Stimulated activated CD4-positive, alpha-beta T cell treated with anti-CD3 and anti-CD28 coated beads, Interleukin-2, amount 100 ng/mL, for 24 hours (primary cell): Measurements from ENCODE around the gene RPS15A.
A peak's percentile ranks its signal among the peaks of the same experiment; 100 is the strongest.
"Not testable (repeated sequence)": the region's sequence is repeated elsewhere in the genome, so short reads cannot be mapped to it uniquely, and the experiment has no call there.

Experiments
- DNase-seq, 2 donors: peaks; one replicate each; pipeline ENCODE4 v3.0.0-alpha.2; 2020

Gene RPS15A

DNA sequence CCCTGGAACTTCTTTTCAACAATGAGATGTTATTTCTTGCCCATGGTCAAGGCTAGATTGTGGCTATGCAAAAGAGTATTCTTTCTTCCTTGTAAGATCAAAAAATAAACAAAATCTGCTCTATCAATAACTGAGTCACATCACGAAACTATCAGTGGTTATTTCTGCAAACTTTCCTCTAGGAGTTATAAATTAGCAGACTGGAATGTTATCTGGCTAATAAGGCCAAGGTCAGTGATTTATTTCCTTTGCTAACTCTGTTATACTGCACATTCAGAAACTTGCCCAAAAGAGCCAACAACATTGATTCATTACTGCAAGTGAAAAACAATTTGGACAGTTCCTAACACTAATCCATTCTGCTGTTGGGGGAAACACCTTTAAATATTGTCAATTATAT is 6.2 kb upstream of the RPS15A start:
- no peak for DNase-seq

DNA sequence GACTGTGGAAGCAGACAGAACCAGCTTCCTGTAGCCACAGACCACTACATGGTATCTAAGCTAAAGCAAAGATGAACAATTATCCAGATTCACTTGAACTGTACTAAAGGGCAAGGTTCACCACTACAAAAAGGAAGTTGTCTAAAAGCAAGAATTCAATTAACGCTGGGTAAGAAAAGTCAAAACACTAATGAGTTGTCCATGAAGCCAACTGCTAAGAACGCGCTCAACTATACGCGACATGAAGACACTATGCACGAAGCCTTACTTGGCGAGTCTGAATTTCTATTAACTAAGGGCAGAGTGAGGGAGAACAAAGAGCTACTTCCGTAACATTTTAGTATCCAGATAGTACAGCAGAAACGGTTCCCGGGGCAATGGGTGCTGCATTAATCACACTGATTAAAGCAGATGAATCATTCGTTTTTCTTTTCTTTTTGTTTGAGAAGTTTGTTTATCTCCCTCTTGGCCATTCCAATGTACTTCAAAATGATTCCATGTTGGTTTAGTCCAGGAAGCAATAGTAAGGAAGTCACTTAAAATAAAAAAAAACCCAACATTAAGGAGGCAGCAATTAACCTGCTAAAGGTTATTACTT is 2.8 kb upstream of the RPS15A start:
- no peak for DNase-seq

DNA sequence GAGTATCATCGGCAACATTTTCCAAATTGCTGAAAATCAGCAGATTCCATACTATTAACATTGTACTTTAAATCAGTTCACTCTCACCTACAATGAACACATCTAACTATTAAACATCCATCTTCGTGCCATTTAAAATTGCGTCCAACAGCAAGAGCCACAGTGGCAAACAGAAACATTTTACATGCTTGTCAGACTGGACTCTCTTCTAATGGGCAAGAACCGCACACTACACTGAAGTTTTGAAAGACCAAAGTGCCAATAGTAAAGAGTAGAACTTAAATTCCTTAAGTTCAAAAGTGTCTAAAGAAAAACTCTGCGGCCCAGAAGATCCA is 652 bp downstream of the RPS15A start:
- no peak for DNase-seq

DNA sequence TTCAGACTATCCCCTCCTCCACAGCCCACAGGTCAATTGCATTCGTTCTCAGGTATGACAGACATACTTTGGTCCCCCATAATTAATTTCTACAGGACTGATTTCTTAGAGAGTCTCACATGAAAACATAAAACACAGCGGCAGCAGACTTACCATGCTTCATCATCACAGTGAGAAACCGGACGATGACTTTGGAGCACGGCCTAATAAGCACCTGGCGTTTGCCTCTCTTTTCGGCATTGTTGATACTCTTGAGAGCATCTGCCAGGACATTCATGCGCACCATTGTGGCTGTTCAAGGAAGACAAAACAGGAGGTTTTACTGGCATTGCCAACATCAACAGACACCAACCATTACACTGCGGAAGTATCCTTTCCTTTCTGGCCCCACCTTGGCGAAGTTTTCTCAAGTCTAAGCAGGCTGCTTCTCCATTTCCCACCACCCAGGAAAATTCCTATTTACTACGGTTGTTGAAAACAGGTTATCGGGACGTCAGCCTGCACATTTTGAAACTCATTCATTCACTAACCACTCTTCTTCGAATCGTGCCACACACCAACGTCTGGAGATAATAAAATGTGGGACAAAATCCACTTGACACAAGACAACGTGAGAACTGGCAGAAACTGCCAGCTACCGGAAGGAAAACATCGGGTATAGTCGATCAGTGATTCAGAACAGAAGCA is 1.2 kb downstream of the RPS15A start:
- no peak for DNase-seq

DNA sequence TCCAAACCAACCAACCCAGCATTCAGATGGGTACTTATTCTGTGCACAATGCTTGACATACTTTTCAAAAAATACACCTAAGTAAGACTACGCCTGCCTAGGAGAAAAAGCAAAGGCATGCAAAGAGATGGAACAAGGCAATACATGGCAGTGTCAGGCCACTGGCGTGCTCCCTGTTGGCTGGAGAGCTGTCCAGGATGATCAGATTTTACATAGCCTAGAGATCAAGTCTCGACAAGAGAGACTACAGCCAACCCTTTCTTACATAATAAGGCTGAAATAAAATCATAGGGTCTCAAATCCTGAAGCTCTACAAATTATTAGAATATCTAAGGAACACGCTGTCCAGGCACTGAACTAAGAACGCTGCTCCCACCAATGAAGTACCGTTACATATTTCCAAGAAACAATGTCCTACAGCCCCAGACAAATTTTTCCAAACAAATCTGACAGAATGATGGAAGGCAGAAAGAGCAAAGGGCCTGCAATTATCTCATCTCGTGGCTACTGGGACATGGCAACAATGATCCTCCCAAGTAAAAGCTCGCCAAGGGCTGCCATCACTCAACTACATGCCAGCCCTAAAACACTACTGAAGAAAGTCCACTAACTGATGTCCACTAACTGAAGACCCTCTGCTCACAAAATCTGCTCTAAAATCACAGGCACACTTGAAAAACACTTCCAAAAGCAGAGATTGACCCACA is 5.1 kb downstream of the RPS15A start:
- DNase-seq = no peak

DNA sequence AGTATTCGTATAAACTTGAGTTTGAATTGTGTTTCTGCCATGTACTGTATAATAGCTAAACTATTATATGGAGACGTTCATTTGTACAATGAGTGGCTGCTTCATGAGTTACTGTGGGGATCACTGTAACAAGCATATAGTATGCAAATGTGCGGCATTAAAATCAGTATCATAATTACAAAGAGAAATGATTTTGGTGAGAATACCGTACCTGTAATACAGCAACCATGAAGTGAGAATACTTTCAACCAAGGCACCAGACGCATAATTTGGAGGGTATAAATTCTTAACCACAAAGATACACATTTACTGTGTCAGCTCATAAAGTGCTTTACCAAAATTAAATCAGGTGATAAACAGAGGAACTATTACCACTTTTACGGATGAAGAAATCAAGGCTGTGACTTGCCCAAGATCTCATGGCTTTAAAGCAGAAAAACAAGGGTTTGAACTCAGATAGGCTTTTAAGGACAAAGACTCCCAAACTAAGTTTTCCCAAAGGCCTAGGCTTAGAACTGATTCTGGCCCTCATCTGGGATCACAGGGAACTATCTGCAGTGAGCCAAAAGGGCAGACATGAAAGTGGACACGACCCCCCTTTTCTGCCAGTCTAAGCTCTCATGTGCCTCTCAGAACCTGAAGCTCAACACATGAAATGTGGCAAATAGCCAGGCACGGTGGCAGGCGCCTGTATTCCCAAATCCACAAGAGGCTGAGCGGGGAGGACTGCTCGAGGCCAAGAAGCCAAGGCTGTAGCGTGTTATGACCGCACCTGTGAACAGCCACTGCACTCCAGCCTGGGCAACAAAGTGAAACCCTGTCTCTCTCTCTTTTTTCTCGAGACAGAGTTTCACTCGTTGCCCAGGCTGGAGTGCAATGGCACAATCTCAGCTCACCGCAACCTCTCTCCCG is 6.4 kb downstream of the RPS15A start:
- DNase-seq = no peak

DNA sequence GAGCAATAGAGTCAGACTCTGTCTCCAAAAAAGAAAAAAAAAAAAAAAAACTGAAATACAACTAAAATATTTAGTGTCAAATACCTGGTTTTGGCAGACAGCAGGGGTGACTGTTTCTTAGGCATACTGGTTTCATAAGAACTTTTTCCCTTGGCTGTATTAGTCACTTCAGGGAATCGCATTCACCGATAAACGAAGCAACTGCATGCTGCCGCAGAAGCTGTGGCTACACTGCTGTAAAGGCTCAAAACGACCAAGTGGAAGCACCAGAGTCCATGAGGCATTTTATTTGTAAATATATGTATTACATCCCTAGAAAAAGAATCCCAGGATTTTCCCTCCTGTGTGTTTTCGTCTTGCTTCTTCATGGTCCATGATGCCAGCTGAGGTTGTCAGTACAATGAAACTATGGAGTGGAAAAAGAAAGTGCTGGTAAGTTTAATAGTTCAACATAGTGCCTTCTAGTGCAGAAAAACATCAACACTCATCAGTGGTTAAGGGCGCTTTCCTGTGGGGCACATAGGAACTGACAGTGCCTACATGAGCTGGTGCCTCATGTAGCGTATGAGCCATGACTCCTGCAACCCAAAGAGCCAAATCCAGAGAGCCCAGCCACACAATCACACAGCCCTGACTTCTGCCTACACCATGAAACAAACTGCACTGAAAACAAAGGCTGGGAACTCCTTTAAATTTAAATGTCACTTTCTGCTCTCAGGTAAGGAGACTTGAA is 7.3 kb downstream of the RPS15A start:
- no peak for DNase-seq

DNA sequence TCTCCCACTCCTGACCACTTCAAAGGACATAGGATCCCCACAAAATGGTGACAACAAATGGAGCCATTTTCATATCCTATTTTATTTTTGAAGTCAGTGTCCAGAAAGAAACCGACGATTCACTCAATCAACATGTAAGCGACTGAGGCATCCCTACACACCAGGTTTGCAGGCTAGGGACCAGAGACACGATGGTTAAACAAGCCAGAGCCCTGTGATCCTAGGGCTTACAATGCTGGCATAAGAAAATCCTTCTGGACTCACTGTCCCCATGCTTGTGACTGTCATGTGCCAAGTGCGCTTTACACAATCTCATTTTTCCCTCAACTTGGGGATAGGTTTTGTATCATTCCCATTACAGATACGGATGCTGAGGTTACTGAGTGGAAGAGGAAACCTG is 8.9 kb downstream of the RPS15A start:
- DNase-seq = not testable (repeated sequence)

DNA sequence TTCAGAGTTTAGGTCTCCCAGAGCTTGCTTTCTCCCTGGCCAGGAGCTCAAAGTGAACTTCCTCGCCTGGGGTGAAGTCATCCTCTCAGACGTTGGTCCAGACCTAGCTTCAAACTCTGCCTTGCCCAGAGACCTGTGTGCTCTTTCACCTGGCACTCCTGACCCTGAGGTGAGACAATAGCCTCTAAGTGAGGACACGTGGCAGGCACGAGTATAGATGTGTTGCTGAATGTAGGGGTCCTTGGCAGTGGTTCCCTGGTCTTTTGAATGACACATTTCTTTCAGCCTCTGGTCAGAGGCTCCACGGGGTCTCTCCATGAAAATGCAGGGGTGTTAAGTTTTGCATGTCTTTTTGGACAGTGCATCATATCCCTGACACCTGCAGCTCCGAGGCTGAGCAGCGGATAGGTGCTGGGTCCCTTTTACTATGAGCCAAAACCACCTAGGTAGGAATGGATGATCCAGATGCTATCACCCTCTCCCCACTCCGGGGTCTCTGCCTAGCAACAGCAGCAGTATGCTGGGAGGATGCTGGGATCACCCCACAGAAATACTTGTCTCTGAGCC is 9.6 kb downstream of the RPS15A start:
- not testable (repeated sequence) for DNase-seq

DNA sequence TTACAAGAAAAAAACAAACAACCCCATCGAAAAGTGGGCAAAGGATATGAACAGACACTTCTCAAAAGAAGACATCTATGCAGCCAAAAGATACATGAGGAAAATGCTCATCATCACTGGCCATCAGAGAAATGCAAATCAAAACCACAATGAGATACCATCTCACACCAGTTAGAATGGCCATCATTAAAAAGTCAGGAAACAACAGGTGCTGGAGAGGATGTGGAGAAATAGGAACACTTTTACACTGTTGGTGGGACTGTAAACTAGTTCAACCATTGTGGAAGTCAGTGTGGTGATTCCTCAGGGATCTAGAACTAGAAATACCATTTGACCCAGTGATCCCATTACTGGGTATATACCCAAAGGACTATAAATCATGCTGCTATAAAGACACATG is 12.5 kb downstream of the RPS15A start:
- not testable (repeated sequence) for DNase-seq

DNA sequence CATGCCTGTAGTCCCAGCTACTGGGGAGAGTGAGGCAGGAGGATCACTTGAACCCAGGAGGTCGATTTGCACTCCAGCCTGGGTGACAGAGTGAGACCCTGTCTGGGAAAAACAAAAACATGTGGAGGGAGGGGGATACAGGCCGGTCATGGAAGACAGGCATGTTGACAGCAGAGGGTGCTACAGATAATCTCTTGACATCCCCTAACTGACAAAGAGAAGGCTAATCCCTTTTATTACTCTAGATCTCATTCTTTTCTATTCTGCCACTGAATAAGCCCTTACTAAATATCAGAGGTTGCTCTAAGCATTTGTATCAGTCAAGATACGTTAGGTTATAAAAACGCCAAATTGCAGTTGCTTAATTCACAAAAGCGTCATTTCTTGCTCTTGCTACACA is 13.8 kb downstream of the RPS15A start:
- not testable (repeated sequence) for DNase-seq

DNA sequence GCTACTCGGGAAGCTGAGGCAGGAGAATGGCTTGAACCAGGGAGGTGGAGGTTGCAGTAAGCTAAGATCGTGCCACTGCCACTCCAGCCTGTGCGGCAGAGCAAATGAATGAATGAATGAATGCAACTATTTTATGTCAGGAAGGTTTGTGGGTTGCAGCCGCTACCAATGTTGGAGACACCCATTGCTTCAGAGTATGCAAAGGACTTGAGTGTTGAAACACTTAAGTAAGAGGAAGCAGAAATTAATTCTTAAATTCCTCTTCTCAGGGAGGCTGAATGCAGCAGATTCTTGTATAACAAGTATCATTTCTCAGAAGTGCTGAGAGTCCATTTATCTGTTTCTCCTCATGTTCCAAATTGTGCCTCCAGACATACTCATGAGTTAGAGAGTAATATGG is 15.5 kb downstream of the RPS15A start:
- not testable (repeated sequence) for DNase-seq

DNA sequence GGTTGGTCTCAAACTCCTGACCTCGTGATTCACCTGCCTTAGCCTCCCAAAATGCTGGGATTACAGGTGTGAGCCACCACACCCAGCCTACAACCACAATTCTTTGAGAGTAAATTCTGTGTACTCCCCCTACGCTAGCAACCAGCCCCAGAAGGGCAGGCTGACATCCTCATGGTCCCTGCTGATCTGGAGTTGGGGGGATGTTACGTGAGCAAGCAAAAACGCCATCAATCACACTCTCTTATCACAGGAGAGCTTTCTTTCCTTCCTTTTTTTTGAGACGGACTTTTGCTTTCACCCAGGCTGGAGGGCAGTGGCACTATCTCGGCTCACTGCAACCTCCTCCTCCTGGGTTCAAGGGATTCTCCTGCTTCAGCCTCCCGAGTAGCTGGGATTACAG is 18.0 kb downstream of the RPS15A start:
- DNase-seq = not testable (repeated sequence)

DNA sequence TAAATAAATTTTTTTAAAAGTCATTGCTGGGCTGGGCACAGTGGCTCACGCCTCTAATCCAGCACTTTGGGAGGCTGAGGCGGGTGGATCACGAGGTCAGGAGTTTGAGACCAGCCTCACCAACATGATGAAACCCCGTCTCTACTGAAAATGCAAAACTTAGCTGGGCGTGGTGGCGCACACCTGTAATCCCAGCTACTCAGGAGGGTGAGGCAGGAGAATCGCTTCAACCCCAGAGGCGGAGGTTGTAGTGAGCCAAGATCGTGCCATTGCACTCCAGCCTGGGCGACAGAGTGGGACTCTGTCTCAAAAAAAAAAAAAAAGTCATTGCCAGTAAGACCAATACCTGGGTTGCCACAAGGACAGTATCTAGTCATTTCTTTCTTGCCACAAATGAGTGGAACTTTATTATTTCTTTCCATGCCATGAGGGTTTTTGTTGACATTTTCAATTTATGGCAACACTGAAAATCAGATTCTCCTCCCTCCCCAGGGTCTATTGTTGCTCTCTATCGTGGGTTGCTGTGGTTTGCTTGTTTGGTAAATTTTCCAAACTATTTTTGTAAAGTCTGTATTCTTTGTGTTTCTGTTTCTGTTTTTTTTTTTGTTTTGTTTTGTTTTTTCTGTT is 19.7 kb downstream of the RPS15A start:
- not testable (repeated sequence) for DNase-seq

DNA sequence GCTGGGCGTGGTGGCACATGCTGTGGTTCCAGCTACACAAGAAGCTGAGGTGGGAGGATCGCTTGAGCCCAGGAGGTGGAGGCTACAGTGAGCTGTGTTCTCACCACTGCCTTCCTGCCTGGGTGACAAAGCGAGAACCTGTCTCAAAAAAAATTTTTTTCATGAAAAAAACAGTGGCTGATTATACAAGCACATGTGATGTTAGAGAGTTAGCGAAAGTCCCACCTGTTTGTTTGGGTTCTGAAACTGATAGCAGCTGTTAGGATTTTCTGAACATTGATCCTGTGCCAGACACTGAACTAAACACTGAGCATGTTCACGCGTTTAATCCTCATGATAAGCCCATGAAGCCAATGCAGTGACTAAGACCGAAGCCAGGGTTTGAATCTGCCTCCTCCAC is 22.9 kb downstream of the RPS15A start:
- not testable (repeated sequence) for DNase-seq

DNA sequence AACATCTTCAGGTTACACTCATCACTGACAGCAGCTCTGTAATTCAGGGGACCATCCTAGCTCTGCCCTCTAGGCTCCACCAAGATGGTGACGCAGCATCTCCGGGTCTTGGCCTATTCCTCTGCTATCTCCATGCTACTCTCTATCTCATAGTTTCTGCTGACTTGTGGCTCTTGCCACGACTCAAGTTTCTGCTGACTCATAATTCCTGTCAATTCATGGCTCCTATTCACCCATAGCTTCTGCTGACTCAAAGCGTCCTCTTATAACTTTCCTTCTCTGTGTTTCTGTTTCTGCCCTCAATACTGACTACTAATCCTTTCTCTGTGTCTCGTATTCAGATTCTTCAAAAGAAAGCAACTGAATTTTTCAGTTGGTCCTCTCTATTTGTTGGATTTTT is 27.4 kb downstream of the RPS15A start:
- DNase-seq = not testable (repeated sequence)

DNA sequence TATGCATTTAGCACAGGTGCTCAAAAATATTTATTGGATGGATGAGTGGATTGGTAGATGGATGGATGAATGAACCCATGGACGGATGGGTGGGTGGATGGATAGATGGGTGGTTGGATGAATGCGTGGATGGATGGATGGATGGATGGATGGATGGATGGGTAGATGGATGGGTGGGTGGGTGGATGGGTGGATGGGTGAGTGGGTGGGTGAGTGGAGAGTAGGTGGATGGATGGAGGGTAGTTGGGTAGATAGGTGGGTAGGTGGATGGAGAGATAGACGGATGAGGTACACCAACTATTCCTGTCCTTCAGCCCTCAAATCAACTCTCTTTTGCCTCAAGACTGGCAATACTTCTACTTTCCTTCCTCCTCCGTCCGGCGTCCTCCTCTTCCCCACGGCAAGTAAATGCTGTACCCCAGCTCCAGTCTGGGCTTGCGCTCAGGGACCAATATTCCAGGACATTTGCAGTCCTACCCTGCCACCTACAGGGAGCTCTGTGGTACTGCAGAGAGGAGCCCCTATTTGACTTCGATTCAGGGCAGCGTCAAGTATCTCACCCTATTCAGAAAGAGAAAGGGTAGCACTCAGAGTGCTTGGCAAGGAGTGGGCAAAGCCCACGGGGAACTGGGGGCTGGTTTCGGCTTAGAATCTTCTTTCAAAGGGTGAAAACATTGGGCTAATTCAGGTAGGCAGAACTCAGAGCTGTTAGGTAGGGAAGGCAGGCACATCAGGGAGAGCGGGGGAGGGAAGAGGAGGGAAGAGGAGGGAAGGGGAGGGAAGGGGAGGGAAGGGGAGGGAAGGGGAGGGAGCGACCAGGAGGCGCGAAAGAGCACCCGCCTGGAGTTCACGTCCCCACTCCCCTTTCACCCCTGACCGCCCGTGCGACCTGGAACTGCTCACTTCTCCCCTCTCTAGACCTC is 30.3 kb downstream of the RPS15A start:
- DNase-seq = peak; percentile 39 to 48

DNA sequence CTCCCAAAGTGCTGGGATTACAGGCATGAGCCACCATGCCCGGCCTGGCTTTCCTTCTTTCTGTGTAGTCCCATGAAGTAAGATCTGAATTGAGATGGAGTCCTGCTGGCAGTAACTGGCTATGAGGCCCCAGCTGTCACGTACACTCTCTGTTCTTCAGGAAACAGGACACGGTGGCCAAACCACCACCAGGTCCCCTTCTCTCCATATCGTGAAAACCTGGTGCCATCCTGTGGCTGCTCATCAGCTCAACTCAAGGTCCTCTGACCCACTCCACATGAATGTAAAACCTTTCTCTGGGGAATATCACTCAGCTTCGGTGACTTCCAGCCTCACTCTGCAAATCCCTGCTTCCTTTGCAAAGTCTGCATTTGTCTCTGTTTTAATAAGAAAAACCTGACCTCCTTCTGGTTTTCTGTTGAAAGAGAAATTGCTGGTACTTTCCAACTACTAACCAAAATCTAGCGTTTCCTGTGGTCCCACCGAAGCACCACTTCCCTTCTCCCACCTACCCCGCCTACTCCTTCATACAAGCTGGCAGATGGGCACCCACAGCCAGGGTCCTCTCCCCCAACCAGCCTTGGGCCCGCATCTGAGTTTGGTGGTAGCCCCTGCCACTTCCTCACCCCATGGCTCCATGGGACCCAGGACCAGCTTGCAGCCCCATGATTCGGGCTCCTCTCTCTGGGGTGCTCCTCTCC is 32.0 kb downstream of the RPS15A start:
- DNase-seq = not testable (repeated sequence)

DNA sequence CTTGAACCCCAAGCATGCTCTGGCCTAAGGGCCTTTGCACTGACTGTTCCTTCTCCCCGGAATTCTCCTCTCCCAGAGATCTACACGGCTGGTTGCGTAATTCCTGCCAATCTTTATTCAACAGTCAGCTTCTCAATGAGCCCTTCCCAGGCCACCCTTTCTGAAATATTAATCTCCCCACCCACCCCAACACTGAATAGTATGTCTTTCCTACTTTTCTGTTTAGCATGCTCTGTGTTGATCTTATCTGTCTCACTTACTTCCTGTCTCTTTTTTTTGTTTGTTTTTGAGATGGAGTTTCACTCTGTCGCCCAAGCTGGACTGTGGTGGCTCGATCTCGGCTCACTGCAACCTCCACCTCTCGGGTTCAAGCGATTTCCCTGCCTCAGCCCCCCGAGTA is 33.5 kb downstream of the RPS15A start:
- DNase-seq = not testable (repeated sequence)

DNA sequence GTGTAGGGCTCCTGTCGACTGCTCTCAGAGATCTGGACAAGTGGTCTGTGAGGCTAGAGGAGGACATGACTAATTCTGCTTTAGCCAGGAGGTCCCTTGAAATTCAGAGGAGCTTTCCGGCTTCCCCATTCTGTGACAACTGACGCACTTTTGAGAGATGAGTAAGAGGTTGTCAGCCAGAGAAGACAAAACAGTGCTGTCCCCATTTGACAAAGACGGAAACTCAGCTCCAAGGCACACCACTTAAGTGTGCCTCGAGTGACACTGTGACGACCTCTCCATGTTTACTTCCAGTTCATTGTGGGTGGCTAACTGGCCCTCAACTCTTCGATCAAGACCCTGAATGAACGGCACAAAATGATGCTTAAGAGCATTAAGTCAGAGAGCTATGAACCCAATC is 47.3 kb downstream of the RPS15A start:
- DNase-seq = not testable (repeated sequence)
